HepG2 (cell line): Measurements from ENCODE around the gene BAHD1. TPM values are rescaled to one million over a fixed set of nuclear protein-coding genes. Genes with fewer than 3 reads are reported as not detected.

Experiments used
- EP300 ChIP-seq, 3 experiments: sonication (generic) in 1 of 3; formaldehyde crosslinking in 1 of 3; IDR thresholded peaks; 2 replicates each; pipeline versions ENCODE4 v1.5.1 to v1.6.1; 2011 to 2020; ENCODE audit warnings: low read depth in 2 of 3, low read length in 2 of 3, borderline replicate concordance in 1 of 3, improper control_type of control experiment in 1 of 3, mild to moderate bottlenecking in 1 of 3, missing genetic modification reagents in 1 of 3, moderate library complexity in 1 of 3
- KLF9 ChIP-seq: IDR thresholded peaks from 2 replicates; pipeline ENCODE4 v1.6.1; 2016; ENCODE audit warnings: low read depth
- MIER2 ChIP-seq: IDR thresholded peaks from 2 replicates; pipeline ENCODE4 v1.6.1; 2016; ENCODE audit warnings: missing biosample characterization, missing genetic modification reagents
- XBP1 ChIP-seq: sonication (generic); formaldehyde crosslinking; IDR thresholded peaks from 2 replicates; pipeline ENCODE4 v1.5.0; 2020; ENCODE audit warnings: missing genetic modification reagents
- ZNF230 ChIP-seq: sonication (generic); formaldehyde crosslinking; IDR thresholded peaks from 2 replicates; pipeline ENCODE4 v1.4.0; 2020; ENCODE audit warnings: mild to moderate bottlenecking, missing genetic modification reagents
- ZNF280B ChIP-seq: sonication (generic); formaldehyde crosslinking; IDR thresholded peaks from 2 replicates; pipeline ENCODE4 v1.5.0; 2020; ENCODE audit warnings: missing genetic modification reagents, mild to moderate bottlenecking, borderline replicate concordance
- ZNF407 ChIP-seq: sonication (generic); formaldehyde crosslinking; IDR thresholded peaks from one replicate; pipeline ENCODE4 v1.5.1; 2020; ENCODE audit warnings: mild to moderate bottlenecking, missing genetic modification reagents; ENCODE audit errors: not compliant biosample characterization
- polyA plus RNA-seq, 8 experiments: library from polyadenylated mRNA; depleted of rRNA in 3 of 8; stranded (reverse) in 7 of 8; unstranded in 1 of 8; fragments of >200 nt; fragmentation: Illumina TruSeq in 4 of 8; extraction: Trizol in 4 of 8; gene quantifications; 2 replicates each; pipeline versions ENCODE4 v1.2.1 to v1.2.3, GENCODE V29; 2011 to 2016; ENCODE audit warnings: low read depth in 4 of 8, missing spikeins in 1 of 8, mixed read lengths in 1 of 8; ENCODE audit not compliant: insufficient read depth in 1 of 8
- total RNA-seq, 5 experiments: library from RNA; depleted of rRNA; stranded (reverse); fragments of >200 nt; fragmentation: Illumina TruSeq; extraction: Trizol; gene quantifications; 2 replicates each; pipeline ENCODE4 v1.2.3, GENCODE V29; 2016; ENCODE audit warnings: low read depth in 1 of 5
- TF ChIP-seq, protein P1 (sequence below): sonication (generic); formaldehyde crosslinking; IDR thresholded peaks from 2 replicates; pipeline ENCODE4 v1.8.1; 2023; ENCODE audit warnings: missing genetic modification reagents, mild to moderate bottlenecking, borderline replicate concordance
- TF ChIP-seq, protein P2 (sequence below): sonication (generic); formaldehyde crosslinking; IDR thresholded peaks from 2 replicates; pipeline ENCODE4 v1.4.0; 2020; ENCODE audit warnings: missing genetic modification reagents, borderline replicate concordance

Gene BAHD1
- total and polyA plus RNA-seq, 2 of the 13 experiments (the other 11 are each of a cell fraction or from before 2014, with no cell fraction given), result 3.3 to 8.7 TPM

DNA sequence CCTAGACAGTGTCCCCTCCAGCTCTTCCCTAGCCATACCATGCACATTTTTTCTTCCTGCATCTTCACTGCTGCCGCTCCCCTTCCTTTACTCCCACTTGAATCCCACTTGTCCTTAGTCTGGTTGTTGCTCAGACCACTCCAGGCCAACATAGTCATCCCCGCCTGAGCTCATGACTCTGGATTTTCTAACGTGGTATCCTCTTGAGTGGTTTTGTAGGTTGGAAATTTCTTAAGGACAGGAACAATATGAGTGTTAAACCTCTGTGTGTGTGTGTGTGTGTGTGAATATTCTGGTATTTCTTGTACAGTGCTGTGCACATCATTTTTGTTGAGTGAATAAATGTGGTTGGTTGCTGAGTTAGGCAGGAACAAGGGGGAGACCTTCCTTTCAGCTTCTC, 3.1 kb downstream of the BAHD1 start (continued):
- TF ChIP-seq XBP1 (no peak), KLF9 (CRISPR knock-in tag) (no peak), ZNF230 (CRISPR knock-in tag) (no peak), MIER2 (CRISPR knock-in tag) (no peak), ZNF407 (CRISPR knock-in tag) (no peak), ZNF280B (CRISPR knock-in tag) (no peak), EP300 (IDR thresholded peaks at IDR 0.05; ENCODE audit: low read depth in 2 of 2, low read length in 2 of 2) (no peak), EP300 (CRISPR knock-in tag; IDR thresholded peaks at IDR 0.05; ENCODE audit: borderline replicate concordance) (no peak)
- TF ChIP-seq, protein P1, sequence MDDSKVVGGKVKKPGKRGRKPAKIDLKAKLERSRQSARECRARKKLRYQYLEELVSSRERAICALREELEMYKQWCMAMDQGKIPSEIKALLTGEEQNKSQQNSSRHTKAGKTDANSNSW, result no peak
- TF ChIP-seq, protein P2, sequence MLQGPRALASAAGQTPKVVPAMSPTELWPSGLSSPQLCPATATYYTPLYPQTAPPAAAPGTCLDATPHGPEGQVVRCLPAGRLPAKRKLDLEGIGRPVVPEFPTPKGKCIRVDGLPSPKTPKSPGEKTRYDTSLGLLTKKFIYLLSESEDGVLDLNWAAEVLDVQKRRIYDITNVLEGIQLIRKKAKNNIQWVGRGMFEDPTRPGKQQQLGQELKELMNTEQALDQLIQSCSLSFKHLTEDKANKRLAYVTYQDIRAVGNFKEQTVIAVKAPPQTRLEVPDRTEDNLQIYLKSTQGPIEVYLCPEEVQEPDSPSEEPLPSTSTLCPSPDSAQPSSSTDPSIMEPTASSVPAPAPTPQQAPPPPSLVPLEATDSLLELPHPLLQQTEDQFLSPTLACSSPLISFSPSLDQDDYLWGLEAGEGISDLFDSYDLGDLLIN (CRISPR knock-in tag), result no peak
